Measurements from ENCODE around the gene SLC25A14. TPM values are rescaled to one million over a fixed set of nuclear protein-coding genes. Genes with fewer than 3 reads are reported as not detected.
"Not testable (repeated sequence)": the region's sequence is repeated elsewhere in the genome, so short reads cannot be mapped to it uniquely, and the experiment has no call there.

The SLC25A14 gene
- total RNA-seq, 4 donors from 2014 or later: 3.3 to 27.6 (median 15.6) TPM

- Histone ChIP-seq H3K4me3 (no peak overlapping the region), H3K27ac (no peak overlapping the region), H3K36me3 (no peaks in the 10 kb centered on the region), H3K4me1 (no peaks in the 10 kb centered on the region), H3K9me3 (no peaks in the 10 kb centered on the region), H3K27me3 (peaks cover 0 to under 1% of the 10 kb centered on the region in 2 donors)
- TF ChIP-seq CTCF (IDR thresholded peaks at IDR 0.05) (no peak), POLR2A (IDR thresholded peaks at IDR 0.05) (no peak)
- intact Hi-C loops (cut with DNase I; ENCODE audit: low total_unique reads): no loop called here
- DNase-seq: no peak
These were observed 18.2 kb upstream of the SLC25A14 start for GRCh38 chrX:130321550-130321949.

- peaks cover 0 to 10% of the 10 kb centered on the region in 2 donors for H3K27me3 ChIP-seq
- no peaks in the 10 kb centered on the region for H3K36me3 ChIP-seq
- no peak for DNase-seq
- no peaks in the 10 kb centered on the region for H3K9me3 ChIP-seq
- no peak overlapping the region for H3K4me3 ChIP-seq
- TF ChIP-seq CTCF (IDR thresholded peaks at IDR 0.05): no peak
- no peak for TF ChIP-seq POLR2A (IDR thresholded peaks at IDR 0.05)
- no peak overlapping the region for H3K27ac ChIP-seq
- H3K4me1 ChIP-seq: no peaks in the 10 kb centered on the region
- intact Hi-C loops (cut with DNase I; ENCODE audit: low total_unique reads): no loop called here
These were observed 9.6 kb upstream of the SLC25A14 start for GRCh38 chrX:130330146-130330545.

GRCh38 chrX:130330706-130331105, 9.0 kb upstream of the SLC25A14 start:
- H3K36me3 ChIP-seq: no peaks in the 10 kb centered on the region
- H3K9me3 ChIP-seq: no peaks in the 10 kb centered on the region
- intact Hi-C loops (cut with DNase I; ENCODE audit: low total_unique reads): no loop called here
- H3K27ac ChIP-seq: no peak overlapping the region
- H3K27me3 ChIP-seq: peaks cover 0 to 10% of the 10 kb centered on the region in 2 donors
- H3K4me1 ChIP-seq: no peaks in the 10 kb centered on the region
- DNase-seq: no peak
- TF ChIP-seq POLR2A (IDR thresholded peaks at IDR 0.05) (no peak), CTCF (IDR thresholded peaks at IDR 0.05) (peak in 3 of 4 experiments; percentile 15 to 26 (median 20))
- no peak overlapping the region for H3K4me3 ChIP-seq

- H3K9me3 ChIP-seq: no peaks in the 10 kb centered on the region
- no peaks in the 10 kb centered on the region for H3K4me1 ChIP-seq
- DNase-seq: no peak
- no peaks in the 10 kb centered on the region for H3K27me3 ChIP-seq
- H3K27ac ChIP-seq: no peak overlapping the region
- TF ChIP-seq POLR2A (IDR thresholded peaks at IDR 0.05): no peak
- no peak for TF ChIP-seq CTCF (IDR thresholded peaks at IDR 0.05)
- H3K4me3 ChIP-seq: no peak overlapping the region
- H3K36me3 ChIP-seq: no peaks in the 10 kb centered on the region
- intact Hi-C loops (cut with DNase I; ENCODE audit: low total_unique reads): no loop called here
These were observed 3.2 kb upstream of the SLC25A14 start for GRCh38 chrX:130336531-130336930.

DNA sequence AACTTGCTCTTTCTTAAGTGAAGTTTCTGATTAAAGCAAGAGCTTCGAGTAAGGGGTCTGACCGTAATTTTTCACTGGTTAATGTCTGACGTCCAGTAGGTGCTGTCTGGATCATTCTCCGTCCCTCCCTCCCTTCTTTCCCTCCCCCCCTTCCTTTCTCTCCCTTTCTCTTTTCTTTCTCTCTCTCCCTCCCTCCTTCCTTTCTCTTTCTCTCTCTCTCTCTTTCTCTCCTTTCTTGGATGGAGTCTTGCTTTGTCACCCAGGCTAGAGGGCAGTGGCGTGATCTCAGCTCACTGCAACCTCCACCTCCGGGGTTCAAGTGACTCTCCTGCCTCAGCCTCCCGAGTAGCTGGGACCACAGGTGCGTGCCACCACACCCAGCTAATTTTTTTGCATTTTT, 850 bp upstream of the SLC25A14 start:
- H3K36me3 ChIP-seq; intact Hi-C loops (cut with DNase I; ENCODE audit: low total_unique reads); H3K9me3 ChIP-seq; DNase-seq; H3K4me1 ChIP-seq; H3K27me3 ChIP-seq; H3K27ac ChIP-seq: not testable (repeated sequence)
- peak overlapping the region in 1 of 2 donors; percentile 61 for H3K4me3 ChIP-seq

DNA sequence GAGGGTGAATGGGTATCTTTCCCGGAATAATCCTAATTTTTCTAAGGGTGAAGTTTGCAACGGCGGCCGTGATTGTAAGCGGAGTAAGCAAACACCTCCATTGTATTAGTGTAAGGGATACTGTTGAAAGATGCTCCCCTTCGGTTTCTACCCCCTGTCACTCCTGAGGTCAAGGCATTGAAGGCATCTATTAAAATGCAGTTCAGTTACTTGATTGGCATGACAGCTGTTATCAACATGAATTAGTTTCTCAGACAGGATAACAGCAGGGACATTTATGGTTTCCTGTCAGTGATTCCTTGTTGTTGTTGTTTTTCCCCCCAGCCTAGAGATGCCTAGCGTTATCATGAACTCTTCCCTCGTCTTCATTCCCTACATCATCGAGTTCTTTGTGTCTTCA, 552 bp downstream of the SLC25A14 start:
- Histone ChIP-seq H3K9me3 (no peaks in the 10 kb centered on the region), H3K27me3 (no peaks in the 10 kb centered on the region), H3K27ac (peak overlapping the region in 1 of 2 donors; percentile 75), H3K4me3 (peak overlapping the region; percentile 59 to 61), H3K4me1 (no peaks in the 10 kb centered on the region), H3K36me3 (no peaks in the 10 kb centered on the region)
- no peak for DNase-seq
- intact Hi-C loops (cut with DNase I; ENCODE audit: low total_unique reads): no loop called here
- TF ChIP-seq CTCF (IDR thresholded peaks at IDR 0.05) (no peak), POLR2A (IDR thresholded peaks at IDR 0.05) (no peak)

Measured in uterus (tissue), 4 donors.